BJ (cell line): ENCODE measurements around the gene PRMT3. TPM values are rescaled to one million over a fixed set of nuclear protein-coding genes. Genes with fewer than 3 reads are reported as not detected.
A peak's percentile ranks its signal among the peaks of the same experiment; 100 is the strongest.

ENCODE experiments used
- CTCF ChIA-PET: fragments of 350-600 bp; formaldehyde crosslinking; extraction: SDS; loops from one replicate; lab custom pipeline; 2021; ENCODE audit warnings: antibody characterized with exemption, inconsistent platforms; lab: Yijun Ruan, JAX
- POLR2A ChIA-PET: fragments of 300-600 bp; sonication (Branson Sonifier 250); formaldehyde crosslinking; extraction: SDS; loops from one replicate; lab custom pipeline; 2021; ENCODE audit warnings: antibody characterized with exemption; lab: Charles Lee
- DNase-seq: peaks from one replicate; pipeline ENCODE4 v3.0.0-alpha.2; 2011; ENCODE audit warnings: low read depth
- H3K27me3 ChIP-seq: 2 replicates; pipeline ENCODE4 v1.6.0; 2011; ENCODE audit warnings: low read length; ENCODE audit not compliant: control insufficient read depth, insufficient read depth
- H3K36me3 ChIP-seq: 2 replicates; pipeline ENCODE4 v1.5.1; 2011; ENCODE audit warnings: low read length; ENCODE audit not compliant: control insufficient read depth, insufficient read depth
- H3K4me3 ChIP-seq: 2 replicates; pipeline ENCODE4 v1.5.1; 2011; ENCODE audit warnings: low read depth, mild to moderate bottlenecking, control low read depth, low read length
- CTCF ChIP-seq: IDR thresholded peaks from 2 replicates; pipeline ENCODE4 v1.5.1; 2011; ENCODE audit warnings: low read depth, mild to moderate bottlenecking, control low read depth, inconsistent platforms, low read length, moderate library complexity; ENCODE audit not compliant: insufficient read depth
- polyA plus RNA-seq: library from polyadenylated mRNA; depleted of rRNA; stranded (reverse); fragments of >200 nt; gene quantifications from 2 replicates; pipeline ENCODE4 v1.2.3, GENCODE V29; 2011

Gene PRMT3
- polyA plus RNA-seq, 1 experiment, result 5.6 TPM

- CTCF ChIA-PET, result interaction anchor here (0.7 to 1.7 kb wide), 7 partner anchors 12 to 166 kb away, joined by 3 to 8 read pairs (median 4); no protein-coding TSS in a partner anchor
- POLR2A ChIA-PET, result no interaction called here
- DNase-seq, result no peak
These were observed 57.0 kb downstream of the PRMT3 start for GRCh38 chr11:20444535-20444934.

GRCh38 chr11:20448834-20449233 is 61.3 kb downstream of the PRMT3 start:
- no peaks in the 10 kb centered on the region for H3K27me3 ChIP-seq
- H3K4me3 ChIP-seq, result no peak overlapping the region
- ChIA-PET CTCF (no interaction called here), POLR2A (no interaction called here)
- no peaks in the 10 kb centered on the region for H3K36me3 ChIP-seq
- no peak for TF ChIP-seq CTCF
- no peak for DNase-seq

More at GRCh38 chr11:20444535-20444934, 57.0 kb downstream of the PRMT3 start:
- no peaks in the 10 kb centered on the region for H3K27me3 ChIP-seq
- no peak for TF ChIP-seq CTCF
- H3K36me3 ChIP-seq, result no peaks in the 10 kb centered on the region
- H3K4me3 ChIP-seq, result no peak overlapping the region

DNA sequence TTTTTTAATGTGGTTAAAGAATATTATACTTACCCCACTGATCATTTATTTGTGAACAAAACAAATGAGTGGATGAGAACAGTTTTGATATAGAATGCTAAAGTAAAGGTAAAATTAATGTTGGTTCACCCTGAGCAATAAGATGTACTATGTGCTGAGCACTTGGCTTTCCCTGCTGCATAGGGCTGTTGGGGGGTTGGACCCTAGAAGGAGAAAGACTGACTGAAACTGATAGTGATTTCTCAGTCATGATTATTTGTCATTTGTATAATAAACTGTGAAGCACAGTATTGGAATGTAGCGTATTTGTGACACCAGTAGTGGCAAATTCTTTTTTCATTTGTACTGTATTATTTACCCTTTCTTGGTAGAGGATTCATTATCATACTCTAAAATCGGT is 63.3 kb downstream of the PRMT3 start:
- Histone ChIP-seq H3K4me3 (no peak overlapping the region), H3K36me3 (no peaks in the 10 kb centered on the region), H3K27me3 (no peaks in the 10 kb centered on the region)
- no peak for TF ChIP-seq CTCF
- no peak for DNase-seq
- CTCF ChIA-PET, result no interaction called here
- POLR2A ChIA-PET, result no interaction called here

- TF ChIP-seq CTCF, result no peak
- Histone ChIP-seq H3K27me3 (no peaks in the 10 kb centered on the region), H3K36me3 (no peaks in the 10 kb centered on the region), H3K4me3 (no peak overlapping the region)
- ChIA-PET CTCF (interaction anchor here (0.6 kb wide), 1 partner anchor 319 kb away, joined by 3 read pairs; no protein-coding TSS in a partner anchor), POLR2A (no interaction called here)
- peak; percentile 21 for DNase-seq
These were observed 64.1 kb downstream of the PRMT3 start for GRCh38 chr11:20451568-20451967.

DNA sequence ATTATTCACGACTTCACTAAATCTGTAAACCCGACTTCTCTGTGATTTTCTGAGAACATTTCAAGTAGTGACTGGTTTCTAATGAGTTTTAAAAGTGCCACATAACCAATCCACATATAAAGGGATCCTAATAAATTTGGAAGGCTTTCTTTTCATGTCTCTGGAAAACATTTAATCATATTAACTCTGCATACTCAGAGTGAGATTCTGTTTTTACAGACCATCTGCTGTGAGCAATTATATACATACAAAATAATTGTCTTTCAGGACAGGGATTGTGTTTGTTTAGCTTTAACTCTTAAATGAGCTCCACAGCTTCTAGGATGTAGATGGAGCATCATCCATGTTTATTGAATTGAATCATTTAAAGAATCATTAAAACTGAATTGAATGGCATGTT is 65.1 kb downstream of the PRMT3 start:
- H3K36me3 ChIP-seq, result no peaks in the 10 kb centered on the region
- H3K27me3 ChIP-seq, result no peaks in the 10 kb centered on the region
- no peak for TF ChIP-seq CTCF
- POLR2A ChIA-PET, result no interaction called here
- H3K4me3 ChIP-seq, result no peak overlapping the region
- DNase-seq, result no peak
- CTCF ChIA-PET, result no interaction called here
